ENCODE measurements around the gene IMPG1.

GRCh38 chr6:75970093-75970492 lies 102.4 kb downstream of the IMPG1 start:
- TF ChIP-seq CTCF (IDR thresholded peaks at IDR 0.05) (no peak), POLR2AphosphoS5 (IDR thresholded peaks at IDR 0.05) (no peak)
